ENCODE results near the gene SEZ6L2.

DNA sequence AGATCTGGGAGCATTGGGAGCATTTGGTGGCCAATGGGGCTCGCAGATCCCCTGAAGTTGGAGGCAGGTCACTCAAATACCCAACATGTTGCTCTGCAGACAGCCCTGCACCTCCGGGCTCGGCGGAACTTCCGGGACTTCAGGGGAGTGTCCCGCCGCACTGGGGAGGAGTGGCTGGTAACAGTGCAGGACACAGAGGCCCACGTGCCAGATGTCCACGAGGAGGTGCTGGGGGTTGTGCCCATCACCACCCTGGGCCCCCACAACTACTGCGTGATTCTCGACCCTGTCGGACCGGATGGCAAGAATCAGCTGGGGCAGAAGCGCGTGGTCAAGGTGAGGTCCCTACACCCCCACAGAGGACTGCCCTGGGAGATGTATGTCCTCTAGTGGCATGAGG lies 62.7 kb downstream of the SEZ6L2 start:
- TF ChIP-seq, protein P1, sequence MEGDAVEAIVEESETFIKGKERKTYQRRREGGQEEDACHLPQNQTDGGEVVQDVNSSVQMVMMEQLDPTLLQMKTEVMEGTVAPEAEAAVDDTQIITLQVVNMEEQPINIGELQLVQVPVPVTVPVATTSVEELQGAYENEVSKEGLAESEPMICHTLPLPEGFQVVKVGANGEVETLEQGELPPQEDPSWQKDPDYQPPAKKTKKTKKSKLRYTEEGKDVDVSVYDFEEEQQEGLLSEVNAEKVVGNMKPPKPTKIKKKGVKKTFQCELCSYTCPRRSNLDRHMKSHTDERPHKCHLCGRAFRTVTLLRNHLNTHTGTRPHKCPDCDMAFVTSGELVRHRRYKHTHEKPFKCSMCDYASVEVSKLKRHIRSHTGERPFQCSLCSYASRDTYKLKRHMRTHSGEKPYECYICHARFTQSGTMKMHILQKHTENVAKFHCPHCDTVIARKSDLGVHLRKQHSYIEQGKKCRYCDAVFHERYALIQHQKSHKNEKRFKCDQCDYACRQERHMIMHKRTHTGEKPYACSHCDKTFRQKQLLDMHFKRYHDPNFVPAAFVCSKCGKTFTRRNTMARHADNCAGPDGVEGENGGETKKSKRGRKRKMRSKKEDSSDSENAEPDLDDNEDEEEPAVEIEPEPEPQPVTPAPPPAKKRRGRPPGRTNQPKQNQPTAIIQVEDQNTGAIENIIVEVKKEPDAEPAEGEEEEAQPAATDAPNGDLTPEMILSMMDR (IDR thresholded peaks at IDR 0.05; ENCODE audit: low read depth, low read length), result no peak
- no peak for TF ChIP-seq EZH2phosphoT487 (IDR thresholded peaks at IDR 0.05; ENCODE audit: low read depth)
